Measurements from ENCODE around the gene LSG1. TPM values are rescaled to one million over a fixed set of nuclear protein-coding genes. Genes with fewer than 3 reads are reported as not detected.

Gene LSG1
- total RNA-seq, 1 donor from 2014 or later = 9.4 TPM

- H3K36me3 ChIP-seq = peaks cover 37 to 69% of the 10 kb centered on the region in 2 donors
- intact Hi-C loops (cut with DNase I) = no loop called here
- H3K27me3 ChIP-seq = no peaks in the 10 kb centered on the region
- H3K9me3 ChIP-seq = no peaks in the 10 kb centered on the region
- H3K27ac ChIP-seq = no peak overlapping the region
- no peak for TF ChIP-seq CTCF (IDR thresholded peaks at IDR 0.05)
- DNase-seq (ENCODE audit: low spot score in 2 of 2) = no peak
- H3K4me1 ChIP-seq = no peaks in the 10 kb centered on the region
- H3K4me3 ChIP-seq = no peak overlapping the region
Measured at GRCh38 chr3:194664857-194665256, 7.1 kb downstream of the LSG1 start.

DNA sequence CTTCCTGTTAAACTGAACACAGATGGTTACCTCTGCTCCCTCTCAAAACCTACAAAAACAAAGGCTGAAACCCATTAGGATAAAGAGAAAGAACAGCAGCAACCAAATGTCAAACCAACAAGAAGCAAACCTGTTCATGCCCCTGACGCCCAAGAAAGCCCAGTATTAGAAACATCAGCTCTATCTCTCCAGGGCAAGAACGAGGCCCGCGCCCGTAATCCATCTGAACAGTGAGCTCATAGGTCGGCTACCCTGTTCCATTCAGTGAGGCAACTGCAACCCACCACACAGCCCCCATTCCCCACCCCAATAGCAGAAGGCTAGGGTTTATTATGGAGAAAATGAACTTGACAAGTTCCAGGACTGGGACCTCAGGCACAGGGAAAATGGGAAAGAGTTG, 10.0 kb downstream of the LSG1 start:
- no peak for TF ChIP-seq CTCF (IDR thresholded peaks at IDR 0.05)
- Histone ChIP-seq H3K27ac (no peak overlapping the region), H3K36me3 (peaks cover 47 to 78% of the 10 kb centered on the region in 2 donors), H3K4me1 (no peaks in the 10 kb centered on the region), H3K4me3 (no peak overlapping the region), H3K27me3 (no peaks in the 10 kb centered on the region), H3K9me3 (no peaks in the 10 kb centered on the region)
- intact Hi-C loops (cut with DNase I) = no loop called here
- DNase-seq (ENCODE audit: low spot score in 2 of 2) = no peak

DNA sequence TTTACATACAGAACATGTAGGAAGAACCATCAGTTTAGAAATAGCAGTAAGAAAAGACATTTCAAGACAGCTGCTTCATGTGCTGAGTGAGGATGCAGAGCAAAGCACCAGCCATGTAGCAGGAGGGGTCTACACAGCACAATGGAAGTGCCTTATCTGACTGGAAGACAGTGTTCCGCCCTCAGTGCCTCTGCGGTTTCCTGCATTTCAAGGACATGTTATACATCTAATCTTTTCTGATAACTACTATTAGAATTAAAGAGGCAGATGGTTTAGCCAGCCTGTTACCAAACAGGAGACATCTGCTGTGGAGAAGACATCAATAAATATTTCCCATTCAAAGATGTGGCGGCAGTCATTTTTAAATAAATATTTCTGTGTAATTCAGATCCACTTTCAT, 10.6 kb downstream of the LSG1 start:
- H3K36me3 ChIP-seq = peaks cover 46 to 73% of the 10 kb centered on the region in 2 donors
- TF ChIP-seq CTCF (IDR thresholded peaks at IDR 0.05) = no peak

GRCh38 chr3:194659778-194660177, 12.2 kb downstream of the LSG1 start:
- intact Hi-C loops (cut with DNase I) = no loop called here
- no peak overlapping the region for H3K4me3 ChIP-seq
- H3K9me3 ChIP-seq = no peaks in the 10 kb centered on the region
- H3K36me3 ChIP-seq = peaks cover 32 to 62% of the 10 kb centered on the region in 2 donors
- no peaks in the 10 kb centered on the region for H3K4me1 ChIP-seq
- H3K27me3 ChIP-seq = no peaks in the 10 kb centered on the region
- no peak for TF ChIP-seq CTCF (IDR thresholded peaks at IDR 0.05)
- DNase-seq (ENCODE audit: low spot score in 2 of 2) = no peak
- no peak overlapping the region for H3K27ac ChIP-seq

More for the DNA sequence above, 10.6 kb downstream of the LSG1 start:
- Histone ChIP-seq H3K4me3 (no peak overlapping the region), H3K4me1 (no peaks in the 10 kb centered on the region), H3K27me3 (no peaks in the 10 kb centered on the region), H3K9me3 (no peaks in the 10 kb centered on the region), H3K27ac (no peak overlapping the region)
- no peak for DNase-seq (ENCODE audit: low spot score in 2 of 2)
- intact Hi-C loops (cut with DNase I) = no loop called here

DNA sequence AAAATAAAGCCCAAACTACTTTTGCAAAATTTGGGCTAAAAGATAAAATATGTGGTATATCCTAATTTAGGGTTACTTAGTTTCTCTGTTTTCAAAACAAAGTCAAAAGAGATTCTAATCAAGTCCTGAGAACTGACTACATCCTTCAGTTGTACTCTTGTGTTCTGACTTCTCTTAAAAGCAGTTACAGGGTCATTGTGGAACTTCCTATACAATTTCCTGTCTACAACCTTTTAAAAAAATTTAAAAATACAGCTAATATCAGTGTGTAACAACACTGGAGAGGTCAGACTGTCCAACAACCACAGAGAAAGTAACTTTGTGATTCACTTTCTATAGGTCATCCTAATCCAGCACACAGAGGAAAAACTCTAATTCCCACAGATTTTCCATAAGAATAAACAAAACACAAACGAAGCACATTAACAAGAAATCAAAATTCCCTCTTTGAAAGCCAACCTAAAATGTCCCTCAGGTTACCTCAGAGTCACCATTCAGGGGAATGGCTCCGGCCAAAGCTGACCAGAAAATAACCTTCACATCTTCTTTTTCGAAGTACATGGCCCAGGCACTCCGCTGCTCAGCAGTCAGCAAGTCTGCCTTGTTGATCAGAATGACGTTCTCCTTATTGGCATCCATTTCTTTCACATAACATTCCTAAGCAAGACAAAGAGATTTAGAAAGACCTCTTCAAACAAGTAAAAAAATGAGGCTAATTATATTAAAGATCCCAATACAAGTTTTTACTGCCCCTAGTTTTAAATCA, 13.3 kb downstream of the LSG1 start:
- intact Hi-C loops (cut with DNase I) = no loop called here
- H3K36me3 ChIP-seq = peaks cover 23 to 62% of the 10 kb centered on the region in 2 donors
- no peak for DNase-seq (ENCODE audit: low spot score in 2 of 2)
- no peaks in the 10 kb centered on the region for H3K27me3 ChIP-seq
- H3K27ac ChIP-seq = no peak overlapping the region
- no peak for TF ChIP-seq CTCF (IDR thresholded peaks at IDR 0.05)
- H3K4me1 ChIP-seq = no peaks in the 10 kb centered on the region
- no peak overlapping the region for H3K4me3 ChIP-seq
- no peaks in the 10 kb centered on the region for H3K9me3 ChIP-seq

All from ascending aorta (tissue), 2 donors.